OCI-LY7 (cell line): ENCODE results near the gene ZNF438. TPM values are rescaled to one million over a fixed set of nuclear protein-coding genes. Genes with fewer than 3 reads are reported as not detected.

Experiments
- BruUV-seq: library from RNA; stranded (reverse); fragments of 400-500 nt; replicated peaks from 2 replicates; lab custom pipeline; 2021; lab: Mats Ljungman, UMichigan
- CTCF ChIA-PET: fragments of 300-600 bp; sonication (Branson Sonifier 250); formaldehyde crosslinking; loops from one replicate; lab custom pipeline; 2022; ENCODE audit warnings: antibody characterized with exemption; ENCODE audit not compliant: unreplicated experiment; lab: Charles Lee
- POLR2A ChIA-PET: fragments of 300-600 bp; sonication (Branson Sonifier 250); formaldehyde crosslinking; loops from one replicate; lab custom pipeline; 2022; ENCODE audit warnings: antibody characterized with exemption; lab: Charles Lee
- DNase-seq: peaks from one replicate; pipeline ENCODE4 v3.0.0-alpha.2; 2015; ENCODE audit warnings: low spot score
- H2AFZ ChIP-seq: fragments of 200-600 bp; sonication (generic), shearing (Covaris generic); 2 replicates; pipeline ENCODE4 v1.6.1; 2014; ENCODE audit warnings: mild to moderate bottlenecking, antibody characterized with exemption, low read length, moderate library complexity
- H3K27ac ChIP-seq: fragments of 200-600 bp; sonication (generic); 2 replicates; pipeline ENCODE4 v1.5.1; 2014; ENCODE audit warnings: mixed run types, low read depth, mild to moderate bottlenecking, moderate library complexity, low read length, inconsistent platforms; ENCODE audit not compliant: poor library complexity, severe bottlenecking
- H3K36me3 ChIP-seq: fragments of 200-600 bp; sonication (generic); 2 replicates; pipeline ENCODE4 v1.6.1; 2014; ENCODE audit warnings: mild to moderate bottlenecking, antibody characterized with exemption, low read length, moderate library complexity, mixed read lengths; ENCODE audit not compliant: insufficient read depth
- H3K4me1 ChIP-seq: fragments of 200-600 bp; sonication (generic); 2 replicates; pipeline ENCODE4 v1.5.1; 2014; ENCODE audit warnings: mild to moderate bottlenecking, low read length; ENCODE audit not compliant: insufficient read depth, poor library complexity, severe bottlenecking
- H3K4me2 ChIP-seq: fragments of 200-600 bp; sonication (generic); 2 replicates; pipeline ENCODE4 v1.6.1; 2014; ENCODE audit warnings: mild to moderate bottlenecking, low read length
- H3K4me3 ChIP-seq: fragments of 200-600 bp; sonication (generic); 2 replicates; pipeline ENCODE4 v1.5.1; 2014; ENCODE audit warnings: mild to moderate bottlenecking, low read depth, low read length; ENCODE audit not compliant: poor library complexity, severe bottlenecking
- H3K79me2 ChIP-seq: fragments of 200-600 bp; sonication (generic); 2 replicates; pipeline ENCODE4 v1.6.1; 2016; ENCODE audit warnings: low read depth, mild to moderate bottlenecking, low read length, moderate library complexity, mixed read lengths; ENCODE audit not compliant: insufficient read depth
- H3K9me2 ChIP-seq: fragments of 200-600 bp; sonication (generic); 2 replicates; pipeline ENCODE4 v1.6.1; 2016; ENCODE audit warnings: mild to moderate bottlenecking, low read length, mixed read lengths; ENCODE audit not compliant: insufficient read depth
- H3K9me3 ChIP-seq: fragments of 200-600 bp; sonication (generic); 2 replicates; pipeline ENCODE4 v1.6.1; 2014; ENCODE audit warnings: mild to moderate bottlenecking, mixed run types, low read length, mixed read lengths
- H4K20me1 ChIP-seq: fragments of 200-600 bp; sonication (generic); 2 replicates; pipeline ENCODE4 v1.6.1; 2014; ENCODE audit warnings: mild to moderate bottlenecking, antibody characterized with exemption, low read length, moderate library complexity, mixed read lengths; ENCODE audit not compliant: insufficient read depth
- EZH2phosphoT487 ChIP-seq: fragments of 200-600 bp; sonication (generic); IDR thresholded peaks from 2 replicates; pipeline ENCODE4 v1.6.1; 2018; ENCODE audit warnings: low read depth, borderline replicate concordance, mild to moderate bottlenecking, mixed run types, antibody characterized with exemption, low read length, moderate library complexity, mixed read lengths
- intact Hi-C: fragments of 100-400 bp; cut with micrococcal nuclease; formaldehyde crosslinking; loops from one replicate; pipeline ENCODE4 v1.10.0; 2022; ENCODE audit not compliant: unreplicated experiment
- total RNA-seq, 2 experiments: library from RNA; depleted of rRNA in 1 of 2; stranded (reverse); fragments of >200 nt in 1 of 2; shearing (Covaris generic) in 1 of 2; gene quantifications; 2 replicates each; pipeline ENCODE4 v1.2.3, GENCODE V29; 2014 to 2022
- TF ChIP-seq, protein P1 (sequence below): fragments of 200-600 bp; sonication (generic); conservative IDR thresholded peaks from 2 replicates; pipeline ENCODE4 v1.5.1; 2014; ENCODE audit warnings: mild to moderate bottlenecking, antibody characterized with exemption, low read length, moderate library complexity, mixed read lengths

The ZNF438 gene
- total RNA-seq, 2 experiments from 2014 or later, result 2.0 to 2.5 TPM

DNA sequence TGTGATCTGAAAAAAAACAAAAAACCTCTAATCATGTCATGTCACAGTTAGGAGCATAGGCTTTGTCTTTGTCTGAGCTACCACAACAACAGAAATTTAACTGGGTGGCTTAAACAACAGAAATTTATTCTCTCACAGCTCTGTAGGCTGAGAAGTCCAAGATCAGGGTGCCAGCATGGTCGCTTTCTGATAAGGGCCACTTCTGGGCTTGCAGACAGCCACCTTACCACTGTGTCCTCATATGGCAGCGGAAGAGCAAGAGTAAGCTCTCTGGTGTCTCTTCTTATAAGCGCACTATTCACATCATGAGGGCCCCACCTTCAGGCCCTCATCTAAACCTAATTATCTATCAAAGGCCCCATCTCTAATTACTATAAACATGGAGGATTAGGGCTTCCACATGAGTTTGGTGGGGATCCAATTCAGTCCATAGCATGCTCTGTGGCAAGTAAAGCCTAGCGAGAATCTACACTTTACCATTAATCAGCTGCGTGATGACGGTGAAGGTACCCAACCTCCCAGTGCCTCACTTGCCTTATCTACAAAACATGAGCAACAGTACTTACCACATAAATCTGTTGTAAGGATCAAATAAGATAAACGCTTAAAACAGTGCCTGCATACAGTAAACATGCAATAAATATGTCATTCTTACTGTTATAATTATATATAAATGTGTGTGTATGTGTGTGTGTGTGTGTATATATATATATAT lies 17.3 kb downstream of the ZNF438 start:
- intact Hi-C loops, result no loop called here

DNA sequence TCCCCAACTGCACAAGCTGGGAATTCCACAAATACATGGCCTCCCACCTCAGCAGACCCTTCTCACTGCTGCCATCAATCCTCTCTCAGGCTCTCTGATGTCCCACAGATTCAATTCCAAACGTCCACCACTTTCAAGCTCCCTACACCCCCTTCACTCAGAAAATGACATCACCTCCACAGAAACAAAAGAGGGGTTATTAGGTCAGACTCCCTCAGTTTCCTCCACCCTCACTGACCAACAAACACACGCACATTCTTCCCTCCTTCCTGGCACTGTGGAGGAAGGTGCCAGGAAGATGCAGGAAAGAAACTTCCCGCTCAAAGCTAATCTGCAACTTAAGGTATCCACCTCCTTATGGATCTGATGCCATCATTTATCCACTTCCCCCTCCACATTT lies 18.3 kb downstream of the ZNF438 start:
- no peaks in the 10 kb centered on the region for H3K36me3 ChIP-seq
- no peak for TF ChIP-seq EZH2phosphoT487
- TF ChIP-seq, protein P1, sequence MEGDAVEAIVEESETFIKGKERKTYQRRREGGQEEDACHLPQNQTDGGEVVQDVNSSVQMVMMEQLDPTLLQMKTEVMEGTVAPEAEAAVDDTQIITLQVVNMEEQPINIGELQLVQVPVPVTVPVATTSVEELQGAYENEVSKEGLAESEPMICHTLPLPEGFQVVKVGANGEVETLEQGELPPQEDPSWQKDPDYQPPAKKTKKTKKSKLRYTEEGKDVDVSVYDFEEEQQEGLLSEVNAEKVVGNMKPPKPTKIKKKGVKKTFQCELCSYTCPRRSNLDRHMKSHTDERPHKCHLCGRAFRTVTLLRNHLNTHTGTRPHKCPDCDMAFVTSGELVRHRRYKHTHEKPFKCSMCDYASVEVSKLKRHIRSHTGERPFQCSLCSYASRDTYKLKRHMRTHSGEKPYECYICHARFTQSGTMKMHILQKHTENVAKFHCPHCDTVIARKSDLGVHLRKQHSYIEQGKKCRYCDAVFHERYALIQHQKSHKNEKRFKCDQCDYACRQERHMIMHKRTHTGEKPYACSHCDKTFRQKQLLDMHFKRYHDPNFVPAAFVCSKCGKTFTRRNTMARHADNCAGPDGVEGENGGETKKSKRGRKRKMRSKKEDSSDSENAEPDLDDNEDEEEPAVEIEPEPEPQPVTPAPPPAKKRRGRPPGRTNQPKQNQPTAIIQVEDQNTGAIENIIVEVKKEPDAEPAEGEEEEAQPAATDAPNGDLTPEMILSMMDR, result no peak
- H2AFZ ChIP-seq, result no peak overlapping the region
- DNase-seq, result no peak
- BruUV-seq, result no TSS peak
- intact Hi-C loops, result no loop called here
- no peaks in the 10 kb centered on the region for H3K9me3 ChIP-seq
- H3K4me1 ChIP-seq, result no peaks in the 10 kb centered on the region
- ChIA-PET CTCF (no interaction called here), POLR2A (interaction anchor here (0.5 to 0.9 kb wide), 2 partner anchors 8 to 118 kb away, joined by 3 to 4 read pairs; no protein-coding TSS in a partner anchor)
- no peak overlapping the region for H3K27ac ChIP-seq
- no peaks in the 10 kb centered on the region for H3K79me2 ChIP-seq
- H3K9me2 ChIP-seq, result no peaks in the 10 kb centered on the region
- no peaks in the 10 kb centered on the region for H4K20me1 ChIP-seq
- no peak overlapping the region for H3K4me3 ChIP-seq
- H3K4me2 ChIP-seq, result no peak overlapping the region

More for the DNA sequence above, 17.3 kb downstream of the ZNF438 start:
- POLR2A ChIA-PET, result interaction anchor here (0.6 to 1.3 kb wide), 2 partner anchors 17 to 1719 kb away, joined by 3 read pairs; partner anchors contain the start of gene ZNF438
- Histone ChIP-seq H3K4me1 (no peaks in the 10 kb centered on the region), H3K9me2 (no peaks in the 10 kb centered on the region), H3K27ac (no peak overlapping the region), H3K4me3 (no peak overlapping the region), H3K4me2 (no peak overlapping the region), H3K9me3 (no peaks in the 10 kb centered on the region), H4K20me1 (no peaks in the 10 kb centered on the region), H3K79me2 (no peaks in the 10 kb centered on the region), H3K36me3 (no peaks in the 10 kb centered on the region), H2AFZ (no peak overlapping the region)
- CTCF ChIA-PET, result no interaction called here
- no peak for TF ChIP-seq EZH2phosphoT487
- TF ChIP-seq, protein P1, result no peak
- DNase-seq, result no peak
- no TSS peak for BruUV-seq

DNA sequence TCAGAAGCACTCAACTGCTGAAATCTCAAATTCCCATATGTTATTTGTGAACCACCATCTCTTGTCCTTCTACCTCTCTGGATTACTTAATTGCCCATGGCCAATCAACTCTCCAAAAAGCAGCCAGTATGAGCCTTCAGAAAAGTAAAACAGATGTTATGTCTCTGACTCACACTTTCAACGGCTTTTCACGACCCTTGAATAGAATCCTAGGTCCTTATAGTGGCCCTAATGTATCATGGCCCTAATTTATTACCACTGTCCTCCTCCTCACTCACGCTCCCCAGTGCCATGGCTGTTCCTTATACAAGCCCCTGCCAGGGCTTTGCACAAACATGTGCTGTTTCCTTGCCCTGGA lies 20.0 kb downstream of the ZNF438 start:
- BruUV-seq, result no TSS peak
- H2AFZ ChIP-seq, result no peak overlapping the region
- POLR2A ChIA-PET, result no interaction called here

More for the DNA sequence above, 20.0 kb downstream of the ZNF438 start:
- intact Hi-C loops, result no loop called here
- H3K27ac ChIP-seq, result no peak overlapping the region
- CTCF ChIA-PET, result no interaction called here
- no peak overlapping the region for H3K4me3 ChIP-seq
- TF ChIP-seq EZH2phosphoT487, result no peak
- TF ChIP-seq, protein P1, result no peak
- no peaks in the 10 kb centered on the region for H3K4me1 ChIP-seq
- H3K79me2 ChIP-seq, result no peaks in the 10 kb centered on the region
- no peak for DNase-seq
- no peak overlapping the region for H3K4me2 ChIP-seq
- H3K9me3 ChIP-seq, result no peaks in the 10 kb centered on the region
- no peaks in the 10 kb centered on the region for H4K20me1 ChIP-seq
- H3K36me3 ChIP-seq, result no peaks in the 10 kb centered on the region
- H3K9me2 ChIP-seq, result no peaks in the 10 kb centered on the region
